Neuronal stem cell (in vitro differentiated cells): ENCODE results near the gene STK11IP.
A peak's percentile ranks its signal among the peaks of the same experiment; 100 is the strongest.

Experiments
- DNase-seq: peaks from one replicate; pipeline ENCODE4 v3.0.0-alpha.2; 2013; ENCODE audit warnings: low spot score
- H2AFZ ChIP-seq: one replicate; pipeline ENCODE4 v1.6.1; 2013; ENCODE audit warnings: mild to moderate bottlenecking, low read length, inconsistent platforms
- H2AK5ac ChIP-seq: 2 replicates; pipeline ENCODE4 v1.6.1; 2013; ENCODE audit warnings: low read depth, mild to moderate bottlenecking, inconsistent platforms, low read length, moderate library complexity, mixed read lengths
- H2BK120ac ChIP-seq: 2 replicates; pipeline ENCODE4 v1.6.1; 2013; ENCODE audit warnings: low read depth, mild to moderate bottlenecking, inconsistent platforms, low read length, moderate library complexity, mixed read lengths
- H2BK12ac ChIP-seq: one replicate; pipeline ENCODE4 v1.6.1; 2013; ENCODE audit warnings: low read length, inconsistent platforms
- H2BK15ac ChIP-seq: 2 replicates; pipeline ENCODE4 v1.6.1; 2013; ENCODE audit warnings: mild to moderate bottlenecking, low read length, inconsistent platforms, mixed read lengths
- H2BK5ac ChIP-seq: one replicate; pipeline ENCODE4 v1.6.1; 2013; ENCODE audit warnings: inconsistent platforms, mild to moderate bottlenecking, low read length, moderate library complexity
- H3K14ac ChIP-seq: one replicate; pipeline ENCODE4 v1.6.1; 2013; ENCODE audit warnings: low read length, inconsistent platforms
- H3K18ac ChIP-seq: 2 replicates; pipeline ENCODE4 v1.6.1; 2013; ENCODE audit warnings: low read length, inconsistent platforms
- H3K23ac ChIP-seq: 2 replicates; pipeline ENCODE4 v1.6.1; 2013; ENCODE audit warnings: low read depth, mild to moderate bottlenecking, mixed read lengths, low read length, inconsistent platforms; ENCODE audit not compliant: poor library complexity
- H3K27ac ChIP-seq: replicated peaks from 3 replicates; pipeline ENCODE4 v1.5.1; 2013; ENCODE audit warnings: low read length, inconsistent platforms
- H3K27me3 ChIP-seq, 3 experiments: 2 replicates each; pipeline ENCODE4 v1.6.1; 2013; ENCODE audit warnings: low read length in 3 of 3, mild to moderate bottlenecking in 2 of 3, inconsistent platforms in 1 of 3, low read depth in 1 of 3, mixed read lengths in 1 of 3, moderate library complexity in 1 of 3; ENCODE audit not compliant: control insufficient read depth in 3 of 3, insufficient read depth in 3 of 3
- H3K36me3 ChIP-seq, 2 donors: replicated peaks in 1 of 2; 2 replicates each; pipeline ENCODE4 v1.6.1; 2013; ENCODE audit warnings: low read length in 2 of 2; ENCODE audit not compliant: control insufficient read depth in 2 of 2, insufficient read depth in 2 of 2
- H3K4ac ChIP-seq: 2 replicates; pipeline ENCODE4 v1.6.1; 2013; ENCODE audit warnings: inconsistent platforms, mild to moderate bottlenecking, low read length, moderate library complexity
- H3K4me1 ChIP-seq, 2 donors: 1 replicate in 1 of 2; 2 replicates in 1 of 2; pipeline ENCODE4 v1.6.1; 2013; ENCODE audit warnings: low read length in 2 of 2, low read depth in 1 of 2; ENCODE audit not compliant: control insufficient read depth in 2 of 2, insufficient read depth in 1 of 2
- H3K4me2 ChIP-seq: one replicate; pipeline ENCODE4 v1.6.1; 2013; ENCODE audit warnings: mild to moderate bottlenecking, low read length, inconsistent platforms; ENCODE audit not compliant: insufficient read depth, poor library complexity, severe bottlenecking
- H3K4me3 ChIP-seq, 2 donors: 2 replicates each; pipeline ENCODE4 v1.5.1; 2013; ENCODE audit warnings: low read length in 2 of 2, mild to moderate bottlenecking in 2 of 2, inconsistent platforms in 1 of 2, moderate library complexity in 1 of 2
- H3K79me1 ChIP-seq: one replicate; pipeline ENCODE4 v1.6.1; 2013; ENCODE audit warnings: low read depth, mild to moderate bottlenecking, inconsistent platforms, low read length, moderate library complexity
- H3K9ac ChIP-seq: one replicate; pipeline ENCODE4 v1.6.1; 2013; ENCODE audit warnings: mild to moderate bottlenecking, low read depth, low read length, inconsistent platforms; ENCODE audit not compliant: poor library complexity
- H3K9me3 ChIP-seq, 2 donors: replicated peaks in 1 of 2; 2 replicates each; pipeline versions ENCODE3 to v1.6.1; 2013; ENCODE audit warnings: low read length in 2 of 2, mild to moderate bottlenecking in 2 of 2, inconsistent platforms in 1 of 2, low read depth in 1 of 2, mixed read lengths in 1 of 2, moderate library complexity in 1 of 2; ENCODE audit not compliant: control insufficient read depth in 2 of 2, insufficient read depth in 1 of 2
- H4K8ac ChIP-seq: one replicate; pipeline ENCODE4 v1.6.1; 2013; ENCODE audit warnings: low read depth, mild to moderate bottlenecking, inconsistent platforms, low read length, moderate library complexity
- H4K91ac ChIP-seq: one replicate; pipeline ENCODE4 v1.6.1; 2013; ENCODE audit warnings: low read length, low read depth, mild to moderate bottlenecking, inconsistent platforms; ENCODE audit not compliant: poor library complexity
- WGBS, 2 donors: extraction: QIAGEN DNeasy Blood & Tissue Kit; methylation state at CpG; one replicate each; pipeline ENCODE4 v1.1.7; 2013; ENCODE audit warnings: missing lambda C conversion rate in 2 of 2, mixed read lengths in 1 of 2; ENCODE audit not compliant: insufficient read length in 2 of 2, insufficient replicate concordance in 1 of 2; ENCODE audit errors: extremely low coverage in 2 of 2; 5-methylcytosine and 5-hydroxymethylcytosine counted together

Gene STK11IP

DNA sequence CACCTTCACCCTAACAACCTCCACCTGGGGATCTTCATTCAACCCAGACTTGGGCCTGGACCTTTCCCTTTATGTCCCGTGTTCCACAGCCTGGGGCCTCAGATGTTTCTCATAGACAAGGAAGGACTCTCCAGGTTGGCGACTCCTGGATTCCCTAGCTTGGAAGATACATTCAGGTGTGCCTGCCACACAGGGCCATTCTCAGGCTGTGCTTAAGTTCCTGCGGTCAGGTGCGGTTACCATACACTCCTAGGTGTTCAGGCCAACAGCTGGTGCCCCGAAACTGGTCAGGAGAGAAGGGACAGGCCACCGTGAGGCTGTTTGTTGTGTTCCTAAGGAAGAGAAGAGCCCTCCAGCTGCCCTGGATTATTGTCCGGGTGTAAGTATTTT, 45.4 kb downstream of the STK11IP start:
- no peak overlapping the region for H3K14ac ChIP-seq
- no peak overlapping the region for H2BK15ac ChIP-seq
- no CpG with 5 or more reads among the region's 7 CpGs for WGBS, 2 donors
- no peak overlapping the region for H3K9ac ChIP-seq
- no peak overlapping the region for H3K4me3 ChIP-seq
- H2BK120ac ChIP-seq: no peak overlapping the region
- no peak overlapping the region for H2BK5ac ChIP-seq
- H3K4me1 ChIP-seq: peaks cover 8 to 13% of the 10 kb centered on the region in 2 donors
- no peak overlapping the region for H2BK12ac ChIP-seq
- no peak overlapping the region for H3K23ac ChIP-seq
- no peak for DNase-seq
- no peak overlapping the region for H3K4ac ChIP-seq
- H3K79me1 ChIP-seq: no peaks in the 10 kb centered on the region
- no peak overlapping the region for H3K4me2 ChIP-seq
- H3K18ac ChIP-seq: no peak overlapping the region
- H3K9me3 ChIP-seq: no peaks in the 10 kb centered on the region
- peaks cover 0 to 5% (median 0%) of the 10 kb centered on the region in 3 experiments for H3K27me3 ChIP-seq
- no peaks in the 10 kb centered on the region for H3K36me3 ChIP-seq
- no peak overlapping the region for H4K8ac ChIP-seq
- no peak overlapping the region for H4K91ac ChIP-seq
- peak overlapping the region; percentile 73 for H2AFZ ChIP-seq
- H3K27ac ChIP-seq: no peak overlapping the region
- no peak overlapping the region for H2AK5ac ChIP-seq

DNA sequence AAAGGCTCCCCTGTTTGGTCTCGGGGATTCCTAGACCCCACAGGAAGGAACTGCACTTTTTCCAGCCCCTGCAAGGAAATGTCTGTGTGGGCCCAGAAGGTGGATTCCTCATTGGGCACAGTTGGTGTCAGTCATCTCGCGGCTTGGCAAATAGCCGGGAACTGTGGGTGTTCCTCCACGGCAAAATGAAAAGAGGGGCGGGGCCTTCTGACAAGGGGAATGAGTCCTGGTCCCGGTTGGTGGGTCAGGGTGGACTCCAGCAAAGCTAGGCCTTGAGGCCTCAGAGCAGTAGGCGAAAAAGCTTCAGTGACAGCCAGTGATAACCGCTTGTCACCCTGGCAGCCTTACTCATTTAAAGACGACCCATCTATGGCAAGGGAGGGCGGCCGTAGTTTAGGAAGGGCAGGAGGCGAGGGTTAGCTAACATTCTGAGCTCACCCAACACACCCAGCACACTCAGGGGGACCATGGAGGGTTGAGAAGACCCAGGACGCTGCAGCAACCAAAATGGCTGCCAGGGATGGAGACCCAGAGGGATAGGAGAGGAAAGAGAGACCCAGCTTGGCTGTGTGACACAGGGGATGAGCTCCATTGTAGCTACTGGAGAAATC, 46.2 kb downstream of the STK11IP start:
- WGBS, 2 donors: no CpG with 5 or more reads among the region's 14 CpGs
- H2BK120ac ChIP-seq: no peak overlapping the region
- H3K4me3 ChIP-seq: no peak overlapping the region
- H4K91ac ChIP-seq: no peak overlapping the region
- no peak overlapping the region for H2BK15ac ChIP-seq
- H3K79me1 ChIP-seq: no peaks in the 10 kb centered on the region
- H3K4me1 ChIP-seq: peaks cover 8 to 13% of the 10 kb centered on the region in 2 donors
- H3K14ac ChIP-seq: no peak overlapping the region
- H3K27ac ChIP-seq: no peak overlapping the region
- DNase-seq: no peak
- no peak overlapping the region for H3K4ac ChIP-seq
- no peaks in the 10 kb centered on the region for H3K9me3 ChIP-seq
- H2AFZ ChIP-seq: peak overlapping the region; percentile 51
- H2AK5ac ChIP-seq: no peak overlapping the region
- no peak overlapping the region for H2BK5ac ChIP-seq
- no peak overlapping the region for H3K4me2 ChIP-seq
- H4K8ac ChIP-seq: no peak overlapping the region
- H3K36me3 ChIP-seq: no peaks in the 10 kb centered on the region
- no peak overlapping the region for H2BK12ac ChIP-seq
- H3K23ac ChIP-seq: no peak overlapping the region
- peaks cover 0 to 13% (median 0%) of the 10 kb centered on the region in 3 experiments for H3K27me3 ChIP-seq
- no peak overlapping the region for H3K9ac ChIP-seq
- no peak overlapping the region for H3K18ac ChIP-seq

DNA sequence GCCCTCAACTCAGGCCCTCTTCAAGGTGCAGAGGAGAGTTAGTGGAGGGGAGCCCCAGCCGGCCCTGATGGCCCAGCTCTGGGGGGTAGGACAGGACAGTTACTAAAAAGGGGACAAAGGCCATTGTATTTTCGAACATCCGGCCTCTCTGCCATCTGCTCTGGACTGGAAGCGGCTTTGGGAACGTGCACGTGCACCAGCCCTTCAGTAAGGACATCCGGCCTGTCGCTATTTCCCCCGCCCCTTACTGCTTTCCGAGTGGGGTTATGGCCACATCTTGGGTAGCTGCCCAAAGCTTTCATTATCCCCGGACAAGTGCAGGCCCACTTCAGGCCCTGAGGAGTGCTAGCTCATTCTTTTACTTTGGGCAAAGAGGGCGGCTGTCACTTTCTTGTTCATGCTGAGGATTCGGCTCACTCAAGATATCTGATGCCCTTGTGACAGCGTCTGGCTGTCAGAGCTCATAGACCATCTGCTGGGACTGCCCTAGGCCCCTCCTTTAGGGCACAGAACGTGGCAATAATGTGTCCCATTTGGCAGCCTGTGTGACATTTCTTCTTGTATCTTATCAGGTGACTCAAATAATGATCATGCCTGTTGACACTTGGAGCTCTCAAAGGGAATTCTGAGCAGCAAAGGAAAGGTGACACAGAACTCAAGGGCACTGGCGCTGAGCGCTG, 47.3 kb downstream of the STK11IP start:
- Histone ChIP-seq H2AFZ (peak overlapping the region; percentile 31), H3K4ac (no peak overlapping the region), H2BK5ac (no peak overlapping the region), H2BK120ac (no peak overlapping the region), H3K23ac (no peak overlapping the region), H4K8ac (no peak overlapping the region), H3K9ac (no peak overlapping the region), H3K4me3 (no peak overlapping the region), H3K18ac (no peak overlapping the region), H3K27ac (no peak overlapping the region), H3K9me3 (no peaks in the 10 kb centered on the region), H3K36me3 (no peaks in the 10 kb centered on the region), H3K4me2 (no peak overlapping the region), H4K91ac (no peak overlapping the region), H2AK5ac (no peak overlapping the region), H2BK15ac (no peak overlapping the region), H3K4me1 (peaks cover 8 to 13% of the 10 kb centered on the region in 2 donors), H3K27me3 (peaks cover 0 to 18% (median 0%) of the 10 kb centered on the region in 3 experiments), H3K79me1 (no peaks in the 10 kb centered on the region), H3K14ac (no peak overlapping the region), H2BK12ac (no peak overlapping the region)
- WGBS, 2 donors: no CpG with 5 or more reads among the region's 17 CpGs
- DNase-seq: no peak

DNA sequence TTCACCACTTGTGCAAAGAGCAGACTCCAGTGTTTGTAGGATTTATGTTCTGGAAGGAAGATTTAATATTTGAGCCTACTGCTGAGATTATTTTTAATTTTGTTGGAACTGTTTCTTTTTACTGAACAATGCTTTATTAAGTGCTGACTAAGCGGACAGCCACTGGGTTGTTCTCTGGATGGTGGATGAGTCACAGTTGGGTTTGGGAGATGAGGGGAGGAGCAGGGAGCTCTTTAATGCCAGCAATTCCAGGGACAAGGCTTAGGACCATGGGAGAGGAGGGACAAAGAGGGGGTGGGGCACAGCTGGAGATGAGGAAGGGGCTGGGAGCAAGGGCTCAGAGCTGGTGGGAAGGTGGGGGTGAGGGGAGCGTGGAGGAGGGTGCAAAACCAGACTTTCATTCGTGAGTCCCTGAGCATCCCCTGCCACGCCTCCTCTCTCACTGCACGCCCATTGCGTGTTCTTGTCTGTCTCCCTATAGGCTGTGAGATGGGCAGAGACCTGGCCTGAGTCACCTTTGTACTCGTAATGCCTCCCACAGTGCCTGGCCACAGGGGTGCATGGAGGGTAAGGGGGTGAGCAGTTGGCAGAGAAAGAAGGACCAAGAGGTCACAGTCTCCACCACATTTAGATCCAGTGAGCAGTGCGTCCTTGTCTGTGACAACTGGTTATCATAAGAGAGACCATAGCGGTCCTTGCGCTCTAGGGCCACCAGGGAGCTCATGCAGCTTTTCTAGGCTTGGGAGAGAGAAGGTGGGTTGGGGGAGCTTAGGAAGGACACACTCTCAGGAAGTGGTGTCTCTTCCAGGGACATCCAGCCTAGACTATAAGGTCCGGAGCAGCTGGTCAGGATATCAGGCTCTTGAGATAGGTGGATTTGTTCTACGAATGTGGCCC, 48.2 kb downstream of the STK11IP start:
- H3K27me3 ChIP-seq: peaks cover 0 to 26% (median 0%) of the 10 kb centered on the region in 3 experiments
- H2AFZ ChIP-seq: peak overlapping the region; percentile 17
- H3K18ac ChIP-seq: no peak overlapping the region
- peak overlapping the region; percentile 1 for H2AK5ac ChIP-seq
- no peak overlapping the region for H3K4me3 ChIP-seq
- H3K27ac ChIP-seq: no peak overlapping the region
- H3K36me3 ChIP-seq: no peaks in the 10 kb centered on the region
- peak overlapping the region; percentile 14 for H2BK12ac ChIP-seq
- H3K9me3 ChIP-seq: no peaks in the 10 kb centered on the region
- H3K4me2 ChIP-seq: no peak overlapping the region
- no peak overlapping the region for H3K14ac ChIP-seq
- H3K23ac ChIP-seq: no peak overlapping the region
- peak overlapping the region; percentile 31 for H3K4ac ChIP-seq
- no peak overlapping the region for H2BK5ac ChIP-seq
- H2BK15ac ChIP-seq: no peak overlapping the region
- no CpG with 5 or more reads among the region's 12 CpGs for WGBS, 2 donors
- H3K4me1 ChIP-seq: peaks cover 8 to 13% of the 10 kb centered on the region in 2 donors
- H3K79me1 ChIP-seq: no peaks in the 10 kb centered on the region
- peak overlapping the region; percentile 2 for H4K91ac ChIP-seq
- DNase-seq: no peak
- peak overlapping the region; percentile 52 for H4K8ac ChIP-seq
- H3K9ac ChIP-seq: no peak overlapping the region
- no peak overlapping the region for H2BK120ac ChIP-seq
